IMR-90 (cell line): Measurements from ENCODE around the gene MLH1. TPM values are rescaled to one million over a fixed set of nuclear protein-coding genes. Genes with fewer than 3 reads are reported as not detected.

Source experiments
- ATAC-seq: fragments of 200-7000 bp; cut with Tn5 transposase; 2 replicates; pipeline ENCODE4 v1.9.1; 2020; ENCODE audit warnings: low read depth, mild to moderate bottlenecking, moderate library complexity
- BruUV-seq: library from RNA; stranded (reverse); fragments of 400-500 nt; replicated peaks from 2 replicates; lab custom pipeline; 2021; lab: Mats Ljungman, UMichigan
- CTCF ChIA-PET: fragments of 300-600 bp; formaldehyde crosslinking; extraction: SDS; loops from one replicate; lab custom pipeline; 2021; ENCODE audit warnings: antibody characterized with exemption; lab: Yijun Ruan, JAX
- POLR2A ChIA-PET: fragments of 300-600 bp; sonication (Branson Sonifier 250); formaldehyde crosslinking; loops from one replicate; lab custom pipeline; 2022; ENCODE audit warnings: antibody characterized with exemption; ENCODE audit not compliant: unreplicated experiment; lab: Charles Lee
- DNase-seq: peaks from one replicate; pipeline ENCODE4 v3.0.0; 2013
- H2AFZ ChIP-seq: replicated peaks from 2 replicates; pipeline ENCODE3; 2013; ENCODE audit warnings: low read length, mild to moderate bottlenecking; ENCODE audit not compliant: poor library complexity
- H2AK5ac ChIP-seq: 2 replicates; pipeline ENCODE4 v1.6.1; 2013; ENCODE audit warnings: low read depth, low read length, inconsistent platforms
- H2AK9ac ChIP-seq: replicated peaks from 2 replicates; pipeline ENCODE3; 2013; ENCODE audit warnings: mild to moderate bottlenecking, low read depth, low read length, moderate library complexity; ENCODE audit not compliant: poor library complexity
- H2BK120ac ChIP-seq: 2 replicates; pipeline ENCODE4 v1.6.1; 2013; ENCODE audit warnings: low read depth, low read length, inconsistent platforms
- H2BK15ac ChIP-seq: 3 replicates; pipeline ENCODE4 v1.6.1; 2013; ENCODE audit warnings: low read depth, low read length, inconsistent platforms
- H2BK20ac ChIP-seq: 2 replicates; pipeline ENCODE4 v1.6.1; 2013; ENCODE audit warnings: low read depth, mild to moderate bottlenecking, inconsistent platforms, low read length, moderate library complexity
- H2BK5ac ChIP-seq: 2 replicates; pipeline ENCODE4 v1.6.1; 2013; ENCODE audit warnings: mild to moderate bottlenecking, low read depth, low read length, inconsistent platforms; ENCODE audit not compliant: poor library complexity, severe bottlenecking
- H3K14ac ChIP-seq: replicated peaks from 2 replicates; pipeline ENCODE4 v1.6.1; 2013; ENCODE audit warnings: low read depth, low read length, inconsistent platforms
- H3K18ac ChIP-seq: 2 replicates; pipeline ENCODE4 v1.6.1; 2013; ENCODE audit warnings: low read depth, low read length, control low read depth
- H3K23ac ChIP-seq: 2 replicates; pipeline ENCODE4 v1.6.1; 2013; ENCODE audit warnings: low read depth, low read length, inconsistent platforms
- H3K27ac ChIP-seq: 2 replicates; pipeline ENCODE4 v1.5.1; 2013; ENCODE audit warnings: mild to moderate bottlenecking, control low read depth, low read length; ENCODE audit not compliant: insufficient read depth
- H3K27me3 ChIP-seq: 2 replicates; pipeline ENCODE4 v1.6.1; 2013; ENCODE audit warnings: low read length; ENCODE audit not compliant: control insufficient read depth, insufficient read depth
- H3K36me3 ChIP-seq: 2 replicates; pipeline ENCODE4 v1.6.1; 2013; ENCODE audit warnings: low read length, mixed read lengths; ENCODE audit not compliant: control insufficient read depth, insufficient read depth
- H3K4ac ChIP-seq: 2 replicates; pipeline ENCODE4 v1.6.1; 2013; ENCODE audit warnings: low read depth, low read length, inconsistent platforms
- H3K4me1 ChIP-seq: 2 replicates; pipeline ENCODE4 v1.6.1; 2013; ENCODE audit warnings: low read length, mixed read lengths; ENCODE audit not compliant: control insufficient read depth, insufficient read depth
- H3K4me2 ChIP-seq: 2 replicates; pipeline ENCODE4 v1.6.1; 2013; ENCODE audit warnings: low read depth, mild to moderate bottlenecking, control low read depth, low read length, moderate library complexity
- H3K4me3 ChIP-seq: 2 replicates; pipeline ENCODE4 v1.5.1; 2013; ENCODE audit warnings: low read depth, mild to moderate bottlenecking, control low read depth, low read length, moderate library complexity; ENCODE audit not compliant: insufficient read depth
- H3K56ac ChIP-seq: 2 replicates; pipeline ENCODE4 v1.6.1; 2013; ENCODE audit warnings: low read length, inconsistent platforms; ENCODE audit not compliant: insufficient read depth; ENCODE audit errors: extremely low read depth
- H3K79me1 ChIP-seq, 2 experiments: 2 replicates each; pipeline ENCODE4 v1.6.1; 2013; ENCODE audit warnings: low read length in 2 of 2, inconsistent platforms in 1 of 2, low read depth in 1 of 2
- H3K9ac ChIP-seq: 2 replicates; pipeline ENCODE4 v1.6.1; 2013; ENCODE audit warnings: low read depth, low read length, control low read depth
- H3K9me1 ChIP-seq: 2 replicates; pipeline ENCODE4 v1.6.1; 2013; ENCODE audit warnings: low read length, inconsistent platforms; ENCODE audit not compliant: insufficient read depth
- H3K9me3 ChIP-seq: 2 replicates; pipeline ENCODE4 v1.6.1; 2013; ENCODE audit warnings: low read length; ENCODE audit not compliant: control insufficient read depth, insufficient read depth
- H4K20me1 ChIP-seq: 2 replicates; pipeline ENCODE4 v1.6.1; 2013; ENCODE audit warnings: low read length, inconsistent platforms; ENCODE audit not compliant: insufficient read depth
- H4K5ac ChIP-seq: 2 replicates; pipeline ENCODE4 v1.6.1; 2013; ENCODE audit warnings: mild to moderate bottlenecking, low read depth, low read length, control low read depth
- H4K8ac ChIP-seq, 2 experiments: 2 replicates each; pipeline ENCODE4 v1.6.1; 2013; ENCODE audit warnings: low read depth in 2 of 2, low read length in 2 of 2, control low read depth in 1 of 2, inconsistent platforms in 1 of 2
- H4K91ac ChIP-seq: 2 replicates; pipeline ENCODE4 v1.6.1; 2013; ENCODE audit warnings: low read depth, low read length, inconsistent platforms; ENCODE audit not compliant: insufficient read depth
- BHLHE40 ChIP-seq: fragments of 150-350 bp; IDR thresholded peaks from 2 replicates; pipeline ENCODE4 v1.6.1; 2016; ENCODE audit warnings: mild to moderate bottlenecking, low read depth, low read length
- CEBPB ChIP-seq: IDR thresholded peaks from 2 replicates; pipeline ENCODE4 v1.6.1; 2012; ENCODE audit warnings: low read depth, low read length, improper control_type of control experiment
- CHD1 ChIP-seq: IDR thresholded peaks from 2 replicates; pipeline ENCODE4 v1.6.1; 2012; ENCODE audit warnings: low read depth, low read length, improper control_type of control experiment
- FOS ChIP-seq: fragments of 150-350 bp; IDR thresholded peaks from 2 replicates; pipeline ENCODE4 v1.6.1; 2016; ENCODE audit warnings: low read depth, low read length
- MAZ ChIP-seq: IDR thresholded peaks from 2 replicates; pipeline ENCODE4 v1.6.1; 2012; ENCODE audit warnings: low read depth, mild to moderate bottlenecking, low read length, improper control_type of control experiment, moderate library complexity, borderline replicate concordance
- MXI1 ChIP-seq: IDR thresholded peaks from 2 replicates; pipeline ENCODE4 v1.6.1; 2012; ENCODE audit warnings: low read depth, mild to moderate bottlenecking, low read length, moderate library complexity, borderline replicate concordance
- NFE2L2 ChIP-seq: fragments of 150-350 bp; IDR thresholded peaks from 2 replicates; pipeline ENCODE4 v1.6.1; 2016; ENCODE audit warnings: low read depth, mild to moderate bottlenecking, low read length
- RAD21 ChIP-seq: IDR thresholded peaks from 2 replicates; pipeline ENCODE4 v1.6.1; 2012; ENCODE audit warnings: low read length, improper control_type of control experiment
- RCOR1 ChIP-seq: IDR thresholded peaks from 2 replicates; pipeline ENCODE4 v1.6.1; 2012; ENCODE audit warnings: mild to moderate bottlenecking, low read length, improper control_type of control experiment; ENCODE audit not compliant: insufficient replicate concordance
- WGBS, 2 experiments: methylation state at CpG; one replicate each; pipeline versions ENCODE4 v1.1.5 to v1.1.7; 2013; ENCODE audit warnings: missing lambda C conversion rate in 2 of 2; ENCODE audit not compliant: insufficient read length in 1 of 2; ENCODE audit errors: extremely low coverage in 2 of 2; 5-methylcytosine and 5-hydroxymethylcytosine counted together
- dilution Hi-C: fragments of 300-500 bp; cut with HindIII; formaldehyde crosslinking; loops from one replicate; pipeline ENCODE4 v1.14.3; 2018; ENCODE audit warnings: low sequenced_read_pairs; ENCODE audit not compliant: unreplicated experiment
- in situ Hi-C: fragments of 300-500 bp; cut with MboI; formaldehyde crosslinking; loops from 3 replicates; pipeline ENCODE4 v1.14.3; 2019; ENCODE audit warnings: low sequenced_read_pairs, inconsistent platforms, mixed read lengths
- intact Hi-C: fragments of 100-400 bp; cut with micrococcal nuclease; formaldehyde crosslinking; loops from 2 replicates; pipeline ENCODE4 v1.10.0; 2022
- polyA plus RNA-seq, 3 experiments: library from polyadenylated mRNA; depleted of rRNA; stranded (reverse); fragments of >200 nt; gene quantifications; 2 replicates each; pipeline ENCODE4 v1.2.3, GENCODE V29; 2012; ENCODE audit warnings: low replicate concordance in 1 of 3
- total RNA-seq: library from RNA; depleted of rRNA; stranded (reverse); fragments of >200 nt; gene quantifications from 2 replicates; pipeline ENCODE4 v1.2.3, GENCODE V29; 2012
- TF ChIP-seq, protein P1 (sequence below): fragments of 150-350 bp; IDR thresholded peaks from 2 replicates; pipeline ENCODE4 v1.6.1; 2016; ENCODE audit warnings: low read depth, mild to moderate bottlenecking, low read length, moderate library complexity, borderline replicate concordance
- TF ChIP-seq, protein P2 (sequence below): conservative IDR thresholded peaks from 2 replicates; pipeline ENCODE4 v1.5.1; 2012; ENCODE audit warnings: mild to moderate bottlenecking, low read depth, low read length, improper control_type of control experiment
- TF ChIP-seq, protein P3 (sequence below): fragments of 150-350 bp; IDR thresholded peaks from 2 replicates; pipeline ENCODE4 v1.6.1; 2017; ENCODE audit warnings: mild to moderate bottlenecking, antibody characterized with exemption, low read length, low read depth

MLH1 gene
- total and polyA plus RNA-seq, 2 of the 4 experiments (the other 2 are of a cell fraction) = 30.2 to 54.1 TPM

DNA sequence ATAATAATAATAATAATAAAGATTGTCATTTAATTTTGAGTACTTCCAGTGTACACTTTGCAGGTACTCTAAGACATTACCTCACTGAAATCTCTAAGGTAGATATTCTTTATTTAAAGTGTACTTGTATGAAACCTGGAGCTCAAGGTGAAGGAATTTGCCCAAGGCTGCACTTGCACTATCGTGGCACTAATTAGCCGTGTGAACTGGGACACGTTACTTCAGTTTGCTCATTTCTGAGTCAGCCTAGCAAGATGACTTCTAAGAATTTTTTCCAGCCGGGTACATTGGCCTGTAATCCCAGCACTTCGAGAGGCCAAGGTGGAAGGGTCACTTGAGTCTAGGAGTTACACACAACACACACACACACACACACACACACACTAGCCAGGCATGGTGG, 33.5 kb downstream of the MLH1 start:
- WGBS, 2 experiments = 100% methylated on average over 3 of the region's 5 CpGs; no CpG with 5 or more reads in 1 of the 2 experiments
- DNase-seq (no peak), ATAC-seq (no peak)
- Histone ChIP-seq H2BK120ac (no peak overlapping the region), H4K20me1 (no peaks in the 10 kb centered on the region), H2BK5ac (no peak overlapping the region), H3K9me1 (no peaks in the 10 kb centered on the region), H2AFZ (no peak overlapping the region), H2AK5ac (no peak overlapping the region), H3K56ac (no peak overlapping the region), H4K5ac (no peak overlapping the region), H3K14ac (no peak overlapping the region), H2AK9ac (no peak overlapping the region), H3K36me3 (peaks cover 39% of the 10 kb centered on the region), H3K79me1 (peaks cover 0 to 21% of the 10 kb centered on the region in 2 experiments; a peak in 2 of 4 replicates), H3K4ac (no peak overlapping the region), H4K91ac (no peak overlapping the region), H3K4me1 (peaks cover 2% of the 10 kb centered on the region; the same call in 1 of the 2 replicates), H3K4me2 (no peak overlapping the region), H3K27ac (no peak overlapping the region), H2BK15ac (no peak overlapping the region), H3K23ac (no peak overlapping the region), H2BK20ac (no peak overlapping the region), H4K8ac (no peak overlapping the region), H3K9me3 (no peaks in the 10 kb centered on the region), H3K9ac (no peak overlapping the region), H3K4me3 (no peak overlapping the region), H3K18ac (no peak overlapping the region), H3K27me3 (no peaks in the 10 kb centered on the region)
- BruUV-seq = no TSS peak
- POLR2A ChIA-PET = interaction anchor here (0.6 kb wide), 1 partner anchor 29 kb away, joined by 4 read pairs; no protein-coding TSS in a partner anchor
- CTCF ChIA-PET = no interaction called here
- in situ Hi-C loops = loop anchor here (10.0 kb wide), 1 partner anchor 188 kb away; no protein-coding TSS in a partner anchor
- dilution Hi-C loops = no loop called here
- intact Hi-C loops = no loop called here
- TF ChIP-seq BHLHE40 (no peak), CHD1 (no peak), NFE2L2 (no peak), MAZ (no peak), RAD21 (no peak), RCOR1 (no peak), FOS (no peak), MXI1 (no peak), CEBPB (no peak)
- TF ChIP-seq, protein P1, sequence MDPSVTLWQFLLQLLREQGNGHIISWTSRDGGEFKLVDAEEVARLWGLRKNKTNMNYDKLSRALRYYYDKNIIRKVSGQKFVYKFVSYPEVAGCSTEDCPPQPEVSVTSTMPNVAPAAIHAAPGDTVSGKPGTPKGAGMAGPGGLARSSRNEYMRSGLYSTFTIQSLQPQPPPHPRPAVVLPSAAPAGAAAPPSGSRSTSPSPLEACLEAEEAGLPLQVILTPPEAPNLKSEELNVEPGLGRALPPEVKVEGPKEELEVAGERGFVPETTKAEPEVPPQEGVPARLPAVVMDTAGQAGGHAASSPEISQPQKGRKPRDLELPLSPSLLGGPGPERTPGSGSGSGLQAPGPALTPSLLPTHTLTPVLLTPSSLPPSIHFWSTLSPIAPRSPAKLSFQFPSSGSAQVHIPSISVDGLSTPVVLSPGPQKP = no peak
- TF ChIP-seq, protein P2, sequence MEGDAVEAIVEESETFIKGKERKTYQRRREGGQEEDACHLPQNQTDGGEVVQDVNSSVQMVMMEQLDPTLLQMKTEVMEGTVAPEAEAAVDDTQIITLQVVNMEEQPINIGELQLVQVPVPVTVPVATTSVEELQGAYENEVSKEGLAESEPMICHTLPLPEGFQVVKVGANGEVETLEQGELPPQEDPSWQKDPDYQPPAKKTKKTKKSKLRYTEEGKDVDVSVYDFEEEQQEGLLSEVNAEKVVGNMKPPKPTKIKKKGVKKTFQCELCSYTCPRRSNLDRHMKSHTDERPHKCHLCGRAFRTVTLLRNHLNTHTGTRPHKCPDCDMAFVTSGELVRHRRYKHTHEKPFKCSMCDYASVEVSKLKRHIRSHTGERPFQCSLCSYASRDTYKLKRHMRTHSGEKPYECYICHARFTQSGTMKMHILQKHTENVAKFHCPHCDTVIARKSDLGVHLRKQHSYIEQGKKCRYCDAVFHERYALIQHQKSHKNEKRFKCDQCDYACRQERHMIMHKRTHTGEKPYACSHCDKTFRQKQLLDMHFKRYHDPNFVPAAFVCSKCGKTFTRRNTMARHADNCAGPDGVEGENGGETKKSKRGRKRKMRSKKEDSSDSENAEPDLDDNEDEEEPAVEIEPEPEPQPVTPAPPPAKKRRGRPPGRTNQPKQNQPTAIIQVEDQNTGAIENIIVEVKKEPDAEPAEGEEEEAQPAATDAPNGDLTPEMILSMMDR = no peak
- TF ChIP-seq, protein P3, sequence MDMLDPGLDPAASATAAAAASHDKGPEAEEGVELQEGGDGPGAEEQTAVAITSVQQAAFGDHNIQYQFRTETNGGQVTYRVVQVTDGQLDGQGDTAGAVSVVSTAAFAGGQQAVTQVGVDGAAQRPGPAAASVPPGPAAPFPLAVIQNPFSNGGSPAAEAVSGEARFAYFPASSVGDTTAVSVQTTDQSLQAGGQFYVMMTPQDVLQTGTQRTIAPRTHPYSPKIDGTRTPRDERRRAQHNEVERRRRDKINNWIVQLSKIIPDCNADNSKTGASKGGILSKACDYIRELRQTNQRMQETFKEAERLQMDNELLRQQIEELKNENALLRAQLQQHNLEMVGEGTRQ = no peak
